GM21737 (cell line): ENCODE results near the gene NPHP1.
A peak's percentile ranks its signal among the peaks of the same experiment; 100 is the strongest.
"Not testable (repeated sequence)": the region's sequence is repeated elsewhere in the genome, so short reads cannot be mapped to it uniquely, and the experiment has no call there.

Experiments used
- ATAC-seq: cut with Tn5 transposase; IDR thresholded peaks from one replicate; pipeline ENCODE4 v1.9.1; 2021; ENCODE audit warnings: mild to moderate bottlenecking, moderate library complexity; ENCODE audit not compliant: unreplicated experiment

NPHP1 gene

GRCh38 chr2:110204408-110205385 is at the start of gene NPHP1:
TSS of gene NPHP1 (minus strand) at chr2:110205013. CDS start at chr2:110204968, 45 bp downstream.
- ATAC-seq, result peak; percentile 92

GRCh38 chr2:110248081-110248795 is 43.4 kb upstream of the NPHP1 start:
- not testable (repeated sequence) for ATAC-seq

- not testable (repeated sequence) for ATAC-seq
Measured at GRCh38 chr2:110245488-110246435, 40.9 kb upstream of the NPHP1 start.

- not testable (repeated sequence) for ATAC-seq
Measured at GRCh38 chr2:110243283-110243682, 38.5 kb upstream of the NPHP1 start.

- ATAC-seq, result not testable (repeated sequence)
Measured at GRCh38 chr2:110234514-110234913, 29.7 kb upstream of the NPHP1 start.

GRCh38 chr2:110229886-110230285 is 25.1 kb upstream of the NPHP1 start:
- not testable (repeated sequence) for ATAC-seq

DNA sequence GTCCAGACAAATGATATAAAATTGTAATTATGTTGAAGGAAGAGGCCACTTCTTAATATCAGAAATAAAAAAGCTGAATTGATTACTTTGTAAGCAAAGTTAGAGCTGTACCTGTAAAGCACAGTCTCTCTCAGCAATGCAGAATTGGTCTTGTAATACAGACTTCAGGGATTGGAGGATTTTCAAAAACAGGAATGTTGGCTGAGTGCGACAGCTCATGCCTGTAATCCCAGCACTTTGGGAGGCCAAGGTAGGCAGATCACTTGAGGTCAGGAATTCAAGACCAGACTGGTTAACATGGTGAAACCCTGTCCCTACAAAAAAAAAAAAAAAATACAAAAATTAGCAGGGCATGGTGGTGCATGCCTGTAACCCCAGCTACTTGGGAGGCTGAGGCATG is 17.8 kb upstream of the NPHP1 start:
- not testable (repeated sequence) for ATAC-seq

- ATAC-seq, result no peak
Measured at GRCh38 chr2:110221938-110222337, 17.1 kb upstream of the NPHP1 start.

GRCh38 chr2:110220190-110220564 is 15.4 kb upstream of the NPHP1 start:
- ATAC-seq, result no peak

DNA sequence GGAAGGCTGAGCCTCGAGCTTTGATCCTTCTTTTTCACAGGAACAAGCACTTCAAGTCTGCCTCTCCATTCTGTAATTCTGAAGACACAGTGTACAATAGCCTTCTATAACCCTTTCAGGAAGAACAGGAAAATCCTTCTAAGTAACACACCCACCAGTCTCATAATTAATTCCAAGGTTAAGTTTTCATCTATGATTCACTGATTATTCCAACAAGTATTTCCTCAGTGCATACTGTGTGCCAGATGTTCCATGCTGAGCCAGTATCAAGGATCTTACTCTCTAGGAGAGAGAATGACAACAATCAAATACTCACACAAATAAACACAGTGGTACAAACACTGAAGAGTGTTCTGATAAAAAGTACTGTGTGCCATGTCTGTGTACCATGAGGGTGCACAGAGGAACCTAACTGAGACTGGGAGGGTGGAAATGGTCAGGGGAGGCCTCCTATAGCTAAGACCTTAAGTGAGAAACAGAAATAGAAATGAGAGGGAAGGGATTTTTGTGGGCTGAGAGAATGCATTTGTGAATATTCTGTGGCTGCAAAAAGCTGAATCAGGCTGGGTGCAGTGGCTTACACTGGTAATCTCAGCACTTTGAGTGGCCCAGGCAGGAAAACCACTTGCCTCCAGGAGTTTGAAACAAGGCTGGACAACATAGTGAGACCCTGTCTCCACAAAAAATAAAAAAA is 14.8 kb upstream of the NPHP1 start:
- no peak for ATAC-seq

DNA sequence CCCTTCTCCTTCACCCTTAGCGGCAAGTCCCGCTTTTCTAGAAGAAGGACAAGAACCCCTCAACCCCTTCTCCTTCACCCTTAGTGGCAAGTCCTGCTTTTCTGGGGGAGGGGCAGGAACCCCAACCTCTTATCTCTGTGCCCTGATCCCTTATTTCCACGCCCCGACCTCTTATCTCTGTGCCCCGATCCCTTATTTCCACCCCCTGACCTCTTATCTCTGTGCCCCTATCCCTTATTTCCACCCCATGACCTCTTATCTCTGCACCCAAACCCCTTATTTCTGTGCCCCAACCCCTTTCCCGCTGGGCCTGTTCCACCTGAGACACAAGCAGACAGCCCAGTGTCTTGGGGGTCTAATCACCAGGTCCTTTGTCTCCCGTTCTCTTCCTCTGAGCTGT is 14.1 kb upstream of the NPHP1 start:
- ATAC-seq, result not testable (repeated sequence)

- ATAC-seq, result no peak
Measured at GRCh38 chr2:110216803-110217202, 12.0 kb upstream of the NPHP1 start.

DNA sequence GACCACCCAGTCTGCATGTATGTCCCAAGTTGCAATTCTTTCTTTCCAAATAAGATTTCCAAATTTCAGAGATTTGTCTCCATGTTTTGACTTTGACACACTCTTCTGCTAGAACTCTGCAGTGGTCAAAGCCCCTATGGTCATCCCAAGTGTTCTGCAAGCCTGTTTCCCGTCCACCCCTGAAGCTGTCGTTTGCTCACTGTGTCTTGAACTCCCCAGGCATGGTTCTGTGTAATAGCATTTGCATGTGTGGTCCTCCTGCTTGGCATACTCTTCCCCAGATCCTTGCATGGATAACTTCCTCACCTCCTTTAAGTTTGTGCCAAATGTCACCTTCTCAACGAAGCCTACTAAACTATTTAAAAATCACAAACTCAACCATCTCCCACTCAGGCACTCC is 11.4 kb upstream of the NPHP1 start:
- ATAC-seq, result no peak

DNA sequence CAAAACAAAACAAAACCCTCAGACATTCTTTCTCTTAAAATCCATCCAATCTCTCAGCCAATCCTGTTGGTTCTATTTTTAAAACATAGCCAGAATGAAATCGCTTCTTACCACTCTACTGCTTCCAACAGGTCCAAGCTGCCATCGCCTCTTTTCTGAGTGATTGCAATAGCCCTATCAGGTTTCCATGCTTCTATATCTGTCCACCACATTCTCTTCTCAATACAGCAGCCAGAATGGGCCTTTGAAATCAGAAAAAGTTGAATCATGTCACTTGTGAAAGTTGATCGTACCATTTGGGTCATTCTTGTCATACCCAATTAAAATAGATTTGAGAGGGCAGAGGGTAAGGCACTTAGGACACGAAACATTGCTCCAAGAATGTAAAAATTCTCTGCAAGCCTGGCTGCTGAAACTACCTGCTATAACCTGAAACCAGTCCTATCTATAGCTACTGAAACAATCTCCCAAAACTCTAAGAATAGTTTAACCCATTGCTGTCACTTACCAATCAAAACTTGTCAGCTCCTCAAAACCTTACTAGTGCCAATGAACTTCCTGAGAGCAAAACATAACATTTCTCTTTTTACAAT is 10.8 kb upstream of the NPHP1 start:
- ATAC-seq, result no peak

DNA sequence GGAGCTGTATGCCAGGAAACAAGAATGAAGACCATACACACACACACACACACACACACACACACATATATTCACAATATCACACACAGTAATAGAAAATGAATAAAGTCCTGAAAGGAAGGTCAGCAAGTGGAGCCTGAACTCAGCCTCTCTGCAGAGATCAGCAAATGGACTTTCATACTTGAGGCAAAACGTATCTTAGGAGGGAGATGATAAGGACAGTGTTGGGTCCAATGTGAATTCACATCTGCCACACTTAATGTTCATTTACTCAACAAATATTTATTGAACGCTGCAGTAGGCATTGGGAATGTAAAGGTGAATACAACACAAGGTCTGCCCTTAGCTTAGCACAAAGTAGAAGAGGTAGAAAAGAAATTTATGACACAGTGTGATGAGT is 10.3 kb upstream of the NPHP1 start:
- ATAC-seq, result no peak

DNA sequence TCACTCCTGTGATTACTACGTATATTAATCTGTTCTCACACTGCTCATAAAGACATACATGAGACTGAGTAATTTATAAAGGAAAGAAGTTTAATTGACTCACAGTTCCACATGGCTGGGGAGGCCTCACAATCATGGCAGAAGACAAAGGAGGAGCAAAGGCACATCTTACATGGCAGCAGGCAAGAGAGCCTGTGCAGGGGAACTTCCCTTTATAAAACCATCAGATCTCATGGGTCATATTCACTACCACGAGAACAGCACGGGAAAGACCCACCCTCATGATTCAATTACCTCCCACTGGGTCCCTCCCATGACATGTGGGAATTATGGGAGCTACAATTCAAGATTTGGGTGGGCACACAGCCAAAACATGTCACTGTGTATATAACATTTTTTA is 8.7 kb upstream of the NPHP1 start:
- not testable (repeated sequence) for ATAC-seq

GRCh38 chr2:110211938-110212858 is 7.4 kb upstream of the NPHP1 start, which contains the start of gene MTLN:
TSS of gene MTLN (minus strand) at chr2:110212547. CDS start at chr2:110212525, 22 bp downstream.
- peak; percentile 83 for ATAC-seq

- ATAC-seq, result no peak
Measured at GRCh38 chr2:110205660-110206455, 1.0 kb upstream of the NPHP1 start.
